Subcutaneous adipose tissue (tissue), 4 donors: ENCODE results near the gene CERT1. TPM values are rescaled to one million over a fixed set of nuclear protein-coding genes. Genes with fewer than 3 reads are reported as not detected.

ENCODE experiments used
- CTCF ChIP-seq: fragments of 450-650 bp; IDR thresholded peaks from one replicate; pipeline ENCODE4 v1.5.1; 2016; ENCODE audit warnings: low read depth, mild to moderate bottlenecking, control low read depth, antibody characterized with exemption, moderate library complexity
- total RNA-seq, 4 donors: library from RNA; depleted of rRNA; stranded (reverse); fragments of >200 nt; gene quantifications; one replicate each; pipeline ENCODE4 v1.1.0, GENCODE V29; 2016

CERT1 gene
- total RNA-seq, 4 donors from 2014 or later, result 77.6 to 106 (median 86.1) TPM

GRCh38 chr5:75395277-75395676 lies 116.2 kb downstream of the CERT1 start:
- TF ChIP-seq CTCF, result no peak

- no peak for TF ChIP-seq CTCF
Observed at GRCh38 chr5:75389430-75389829, 122.0 kb downstream of the CERT1 start.

DNA sequence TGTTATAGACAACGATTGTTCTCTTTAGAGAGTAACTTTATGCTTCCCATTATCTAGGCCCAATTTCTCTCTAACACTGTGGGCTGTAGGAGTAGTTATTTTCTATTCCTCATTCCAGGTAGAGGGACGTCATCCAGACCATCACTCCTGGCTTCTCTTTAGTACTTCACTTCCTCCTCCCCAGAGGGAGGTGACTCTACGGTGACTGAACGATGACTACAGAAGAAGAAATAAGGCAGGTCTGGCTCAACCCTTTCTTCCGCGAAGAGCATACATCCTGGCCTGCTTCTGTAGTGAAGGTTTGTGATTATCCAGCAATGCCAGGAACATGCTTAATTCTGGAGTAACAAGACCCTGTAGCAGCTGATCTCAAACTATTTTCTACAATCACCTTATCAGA lies 123.6 kb downstream of the CERT1 start:
- TF ChIP-seq CTCF, result no peak

DNA sequence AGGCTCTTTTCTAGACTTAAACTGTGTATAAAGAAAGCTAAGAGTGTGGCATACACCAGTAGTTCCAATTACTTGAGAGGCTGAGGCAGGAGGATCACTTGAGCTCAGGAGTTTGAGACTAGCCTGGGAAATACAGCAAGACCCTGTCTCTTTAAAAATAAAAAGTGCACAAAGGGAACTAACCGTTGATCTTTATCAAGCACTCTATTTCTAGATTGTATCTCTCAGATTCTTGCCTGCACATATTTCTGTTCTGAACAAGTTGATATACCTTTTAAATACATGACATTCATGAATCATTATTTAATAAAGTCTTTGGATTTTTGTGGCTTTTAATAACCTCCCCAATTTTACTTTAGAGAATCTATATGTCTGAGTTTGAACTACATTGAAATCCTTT lies 127.2 kb downstream of the CERT1 start:
- no peak for TF ChIP-seq CTCF

- no peak for TF ChIP-seq CTCF
Observed at GRCh38 chr5:75381456-75381855, 130.0 kb downstream of the CERT1 start.

GRCh38 chr5:75380099-75380498 lies 131.3 kb downstream of the CERT1 start:
- no peak for TF ChIP-seq CTCF

DNA sequence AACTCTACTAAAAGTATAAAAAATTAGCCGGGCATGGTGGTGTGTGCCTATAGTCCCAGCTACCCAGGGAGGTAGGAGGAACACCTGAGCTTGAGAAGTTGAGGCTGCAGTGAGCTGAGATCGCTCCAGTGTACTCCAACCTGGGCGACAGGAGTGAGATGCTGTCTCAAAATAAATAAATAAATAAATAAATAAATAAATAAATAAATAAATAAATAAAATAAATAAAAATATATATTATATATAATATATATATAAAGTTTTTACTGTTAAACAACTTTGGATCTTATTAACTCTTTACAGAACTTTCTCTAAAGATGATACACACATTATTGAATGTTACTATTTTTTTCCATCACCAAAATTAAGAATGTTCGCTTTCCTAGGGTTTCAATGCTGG lies 136.0 kb downstream of the CERT1 start:
- TF ChIP-seq CTCF, result no peak
